Activated naive CD8-positive, alpha-beta T cell treated with anti-CD3 and anti-CD28 coated beads, Interleukin-2, amount 50 U/mL, for 16 hours (primary cell): ENCODE data around the gene TMEM255B.

Experiments
- DNase-seq: peaks from one replicate; pipeline ENCODE4 v3.0.0-alpha.2; 2020; ENCODE audit warnings: low read depth, low spot score

Gene TMEM255B

GRCh38 chr13:113802090-113802531 is 43.1 kb downstream of the TMEM255B start:
- DNase-seq: no peak

DNA sequence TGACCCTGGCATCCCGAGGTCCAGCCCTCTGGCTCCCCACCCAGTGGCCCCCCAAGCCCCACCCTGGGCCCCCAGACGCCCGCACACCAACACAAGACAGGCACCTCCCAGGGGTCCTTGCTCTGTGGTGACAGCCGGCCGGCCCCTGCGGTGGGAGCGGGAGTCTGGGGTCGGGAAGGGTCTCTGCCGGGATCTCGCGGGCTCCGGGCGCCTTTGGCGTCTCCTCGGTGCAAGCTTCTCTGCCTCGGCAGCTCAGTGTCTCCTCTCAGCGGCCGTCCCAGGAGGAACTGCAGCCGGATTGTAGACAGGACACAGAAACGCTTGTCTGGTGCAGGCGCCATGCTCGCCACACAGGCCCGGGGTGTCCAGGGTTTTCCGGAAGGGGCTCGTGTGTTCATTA is 43.7 kb downstream of the TMEM255B start:
- DNase-seq: no peak

GRCh38 chr13:113803409-113804016 is 44.5 kb downstream of the TMEM255B start:
- no peak for DNase-seq

GRCh38 chr13:113804017-113804702 is 45.1 kb downstream of the TMEM255B start:
- DNase-seq: no peak

GRCh38 chr13:113804703-113805430 is 45.8 kb downstream of the TMEM255B start:
- DNase-seq: no peak

DNA sequence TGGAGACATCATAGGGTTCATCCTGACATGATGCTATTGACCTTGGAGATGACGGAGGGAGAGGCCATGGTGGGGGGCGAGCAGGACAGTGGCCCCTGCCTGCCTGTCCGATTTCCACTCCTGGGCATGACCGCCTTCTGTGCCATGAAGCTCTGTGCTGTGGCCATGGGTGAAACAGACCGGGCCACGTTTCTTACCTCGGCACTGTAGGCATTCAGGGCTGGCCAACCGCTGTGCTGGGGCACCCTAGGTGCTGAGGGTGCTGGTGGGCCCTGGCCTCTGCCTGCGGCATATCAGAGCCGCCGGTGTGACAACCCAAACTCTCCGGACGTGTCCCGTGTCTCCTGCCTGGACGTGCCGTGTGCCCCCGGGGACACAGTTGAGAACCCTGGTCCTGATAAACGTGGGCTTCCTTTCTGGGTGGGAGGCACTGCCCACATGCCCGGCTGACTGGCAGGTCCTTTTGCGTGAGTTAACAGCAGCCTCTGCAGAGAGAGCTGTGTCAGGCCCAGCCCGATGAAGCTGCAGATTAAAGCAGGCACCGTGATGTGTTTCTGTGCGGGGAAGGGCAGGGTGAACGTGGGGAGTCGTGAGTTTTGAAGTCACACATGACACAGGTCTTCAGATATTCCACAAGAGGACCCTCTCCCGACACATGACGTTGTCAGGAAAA is 46.5 kb downstream of the TMEM255B start:
- no peak for DNase-seq

DNA sequence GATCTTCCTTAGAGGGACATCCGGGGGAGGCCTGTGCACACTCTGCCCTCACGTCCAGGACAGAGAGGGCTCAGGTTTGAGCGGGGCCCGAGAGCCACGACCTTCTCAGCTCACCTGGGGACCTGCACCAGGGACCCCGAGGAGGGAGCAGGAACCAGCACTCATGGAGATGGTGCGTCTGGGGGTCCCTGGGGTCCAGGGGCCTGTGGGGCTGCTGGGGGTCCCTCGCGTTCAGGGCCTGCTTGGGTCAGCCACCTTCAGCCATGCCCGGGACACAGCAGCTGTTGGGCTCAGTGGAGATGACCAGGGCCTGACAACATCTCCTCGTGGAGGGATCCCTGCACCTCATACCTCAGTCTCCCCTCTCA is 47.1 kb downstream of the TMEM255B start:
- DNase-seq: no peak

GRCh38 chr13:113806526-113806925 is 47.5 kb downstream of the TMEM255B start:
- no peak for DNase-seq

DNA sequence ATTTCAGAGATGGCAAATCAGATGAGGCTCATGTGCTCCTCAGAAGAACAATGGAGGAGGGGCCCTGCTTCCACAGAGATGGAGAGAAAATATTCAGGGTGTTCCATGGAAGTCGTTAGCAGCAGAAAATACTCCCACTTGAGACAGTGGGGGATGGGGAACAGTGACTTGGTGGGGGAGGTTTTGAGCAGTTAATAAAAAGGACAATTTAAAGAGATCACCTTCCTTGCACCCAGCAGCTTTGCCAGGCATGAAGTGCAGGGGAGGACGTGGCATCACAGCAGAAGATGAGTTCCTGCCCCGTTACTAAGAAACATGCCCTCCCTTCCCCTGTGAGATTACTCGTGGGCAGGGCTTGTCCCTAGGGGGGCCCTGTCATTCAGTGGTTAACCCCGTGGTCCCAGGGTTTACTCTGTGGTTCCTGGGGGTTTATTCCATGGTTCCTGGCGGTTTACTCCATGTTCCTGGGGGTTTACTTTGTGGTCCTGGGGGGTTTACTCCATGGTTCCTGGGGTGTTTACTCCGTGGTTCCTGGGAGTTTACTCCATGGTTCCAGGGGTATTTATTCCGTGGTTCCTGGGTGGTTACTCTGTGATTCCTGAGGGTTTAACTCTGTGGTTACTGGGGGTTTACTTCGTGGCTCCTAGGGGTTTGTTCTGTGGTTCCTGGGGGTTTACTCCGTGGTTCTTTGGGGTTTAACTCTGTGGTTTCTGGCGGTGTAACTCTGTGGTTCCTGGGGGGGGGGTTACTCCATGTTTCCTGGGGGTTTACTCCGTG is 49.2 kb downstream of the TMEM255B start:
- no peak for DNase-seq

GRCh38 chr13:113809934-113810333 is 50.9 kb downstream of the TMEM255B start:
- no peak for DNase-seq

DNA sequence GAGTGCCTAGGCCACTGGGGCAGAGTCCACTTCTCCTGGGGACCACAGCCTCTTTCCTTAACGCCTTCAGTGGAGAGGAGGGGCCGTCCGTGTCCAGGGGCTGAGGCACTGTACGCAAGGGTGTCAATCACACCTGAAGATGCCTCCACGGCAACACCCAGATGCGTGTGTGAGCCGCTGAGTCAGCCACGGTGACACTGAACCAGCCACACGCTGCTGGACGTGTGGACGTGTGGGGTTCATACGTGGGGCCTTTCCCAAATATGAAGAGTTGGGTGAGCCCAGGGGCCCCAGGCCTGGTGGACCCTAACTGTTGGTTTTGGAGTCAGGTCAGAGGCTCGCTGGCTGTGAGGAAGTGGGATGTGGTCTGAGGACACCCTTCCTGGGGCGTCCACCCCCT is 51.6 kb downstream of the TMEM255B start:
- DNase-seq: no peak

DNA sequence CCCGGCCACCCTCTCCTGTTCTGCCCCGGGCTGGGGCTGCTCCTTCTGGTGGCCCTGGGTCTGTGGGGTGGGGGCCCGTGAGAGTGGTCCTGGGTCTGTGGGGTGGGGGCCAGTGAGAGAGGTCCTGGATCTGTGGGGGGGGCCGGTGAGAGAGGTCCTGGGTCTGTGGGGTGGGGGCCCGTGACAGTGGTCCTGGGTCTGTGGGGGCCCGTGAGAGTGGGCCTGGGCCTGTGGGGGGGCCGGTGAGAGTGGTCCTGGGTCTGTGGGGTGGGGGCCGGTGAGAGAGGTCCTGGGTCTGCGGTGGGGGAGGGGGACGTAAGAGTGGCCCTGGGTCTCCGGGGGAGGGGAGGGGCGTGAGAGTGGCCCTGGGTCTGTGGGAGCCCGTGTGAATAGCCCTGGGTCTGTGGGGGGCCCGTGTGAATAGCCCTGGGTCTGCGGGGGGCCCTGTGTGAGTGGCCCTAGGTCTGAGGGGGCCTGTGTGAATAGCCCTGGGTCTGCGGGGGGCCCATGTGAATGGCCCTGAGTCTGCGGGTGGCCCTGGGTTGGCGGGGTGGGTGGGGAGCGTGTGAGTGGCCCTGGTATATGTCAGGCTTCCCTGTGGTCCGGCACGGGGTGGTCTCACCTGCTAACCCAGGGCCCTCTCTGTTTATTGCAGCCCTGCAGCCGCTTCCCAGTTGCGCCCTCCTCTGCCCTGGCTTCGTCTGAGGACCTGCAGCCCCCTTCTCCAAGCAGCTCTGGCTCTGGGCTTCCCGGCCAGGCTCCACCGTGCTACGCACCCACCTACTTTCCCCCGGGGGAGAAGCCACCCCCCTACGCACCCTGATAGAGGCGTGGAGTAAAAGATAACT is 52.3 kb downstream of the TMEM255B start:
- no peak for DNase-seq

DNA sequence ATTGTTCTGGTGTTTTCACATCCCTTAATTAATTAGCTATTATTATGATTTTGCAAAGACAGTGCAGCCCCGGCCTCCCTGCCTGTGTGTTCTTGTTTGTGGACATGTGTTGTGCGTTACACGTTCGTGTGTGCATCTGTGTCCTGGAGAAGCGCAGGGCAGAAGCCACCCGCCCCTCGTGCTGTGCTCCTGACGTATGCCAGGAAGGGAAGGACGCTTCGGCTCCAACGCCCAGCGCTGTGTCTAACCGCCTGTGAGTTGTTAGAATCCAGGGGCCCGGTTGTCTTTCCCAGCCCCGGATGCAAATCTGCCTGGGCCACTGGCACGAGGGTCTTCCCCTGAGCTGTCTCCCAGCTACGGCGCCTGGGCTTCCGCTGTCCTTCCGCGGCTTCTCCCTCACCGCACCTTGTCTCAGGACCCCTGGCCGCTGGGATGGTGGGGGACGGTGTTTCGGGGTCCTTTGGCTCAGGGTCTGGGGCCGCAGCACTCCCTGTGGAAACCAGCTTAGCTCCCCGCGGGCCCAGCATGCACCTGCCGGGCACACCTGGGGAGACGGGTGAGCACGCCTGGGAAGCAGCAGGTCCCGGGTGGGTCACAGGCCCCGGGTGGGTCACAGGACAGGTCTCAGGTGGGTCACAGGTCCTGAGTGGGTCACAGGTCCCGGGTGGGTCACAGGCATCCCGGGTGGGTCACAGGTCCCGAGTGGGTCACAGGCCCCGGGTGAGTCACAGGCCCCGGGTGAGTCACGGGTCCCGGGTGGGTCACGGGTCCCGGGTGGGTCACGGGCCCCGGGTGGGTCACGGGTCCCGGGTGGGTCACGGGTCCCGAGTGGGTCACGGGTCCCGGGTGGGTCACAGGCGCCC is 53.4 kb downstream of the TMEM255B start:
- no peak for DNase-seq

GRCh38 chr13:113813070-113813748 is 54.2 kb downstream of the TMEM255B start:
- DNase-seq: no peak

DNA sequence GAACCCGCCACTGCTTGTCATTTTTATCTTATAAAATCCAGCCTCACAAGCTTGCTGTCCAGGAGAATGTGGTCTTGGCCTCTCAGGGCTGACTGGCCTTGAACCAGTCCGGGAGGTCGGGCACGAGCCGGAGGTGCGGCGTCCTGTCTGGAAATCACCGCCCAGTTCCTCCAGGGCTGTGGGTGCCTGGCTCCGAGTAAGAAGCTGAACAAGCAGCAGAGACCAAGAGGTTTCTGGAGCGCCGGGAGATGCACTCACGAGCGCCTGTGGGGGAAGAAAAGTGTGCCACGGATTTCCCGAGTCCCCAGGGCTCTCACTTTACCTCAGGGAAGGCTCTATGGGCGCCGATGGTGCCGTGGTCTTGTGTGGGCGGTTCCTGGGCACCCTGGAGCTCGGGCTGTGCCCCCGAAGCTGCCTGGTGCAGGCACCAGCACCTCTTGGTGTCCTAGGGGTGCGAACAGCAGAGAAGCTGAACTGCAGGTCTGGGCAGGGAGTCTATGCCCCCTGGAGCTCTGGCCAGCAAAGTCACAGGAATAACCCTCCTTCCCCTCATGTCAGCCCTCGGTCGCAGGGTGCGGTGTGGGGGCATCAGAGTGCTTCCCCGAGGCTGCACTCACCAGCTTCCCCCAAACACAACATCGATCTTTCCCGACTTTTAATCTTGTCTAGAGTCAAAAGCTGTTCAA is 54.9 kb downstream of the TMEM255B start:
- DNase-seq: no peak

- DNase-seq: no peak
Observed at GRCh38 chr13:113814435-113814821, 55.4 kb downstream of the TMEM255B start.

DNA sequence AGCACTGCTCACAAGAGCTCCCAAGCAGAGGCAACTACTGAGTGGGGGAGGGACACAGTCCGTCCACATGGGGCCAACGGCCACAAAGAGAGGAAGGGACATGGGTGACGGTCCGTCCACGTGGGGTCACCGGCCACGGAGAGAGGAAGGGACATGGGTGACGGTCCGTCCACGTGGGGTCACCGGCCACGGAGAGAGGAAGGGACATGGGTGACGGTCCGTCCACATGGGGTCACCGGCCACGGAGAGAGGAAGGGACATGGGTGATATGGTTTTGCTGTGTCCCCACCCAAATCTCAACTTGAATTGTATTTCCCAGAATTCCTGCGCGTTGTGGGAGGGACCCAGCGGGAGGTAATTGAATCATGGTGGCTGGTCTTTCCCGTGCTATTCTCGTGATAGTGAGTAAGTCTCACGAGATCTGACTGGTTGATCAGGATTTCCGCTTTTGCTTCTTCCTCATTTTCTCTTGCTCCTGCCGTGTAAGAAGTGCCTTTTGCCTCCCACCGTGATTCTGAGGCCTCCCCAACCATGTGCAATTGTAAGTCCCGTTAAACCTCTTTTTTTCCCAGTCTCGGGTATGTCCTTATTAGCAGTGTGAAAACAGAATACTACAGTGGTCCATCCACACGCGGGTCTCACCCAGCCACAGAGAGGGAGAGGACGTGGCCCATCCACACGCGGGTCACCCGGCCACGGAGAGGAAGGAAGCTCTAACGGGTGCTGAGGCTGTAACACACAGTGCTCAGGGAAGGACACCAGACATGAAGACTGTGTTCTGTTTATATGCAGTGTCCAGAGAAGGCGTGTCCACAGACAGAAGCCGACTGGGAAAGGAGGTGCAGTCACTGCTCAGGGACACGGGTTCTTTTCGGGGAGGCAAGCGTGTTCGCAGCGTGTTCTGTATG is 56.4 kb downstream of the TMEM255B start:
- DNase-seq: no peak
